OCI-LY3 (cell line): ENCODE measurements around the gene CAT.

Source experiments
- H2AFZ ChIP-seq: fragments of 200-600, 300-600 bp; shearing (Covaris generic); 2 replicates; pipeline ENCODE4 v1.6.0; 2014; ENCODE audit warnings: antibody characterized with exemption, low read depth, low read length
- H3K27ac ChIP-seq: fragments of 200-600, 300-600 bp; sonication (generic); 2 replicates; pipeline ENCODE4 v1.5.1; 2014; ENCODE audit warnings: mild to moderate bottlenecking, low read length, moderate library complexity, mixed read lengths
- H3K27me3 ChIP-seq: fragments of 200-600, 300-600 bp; sonication (generic); 2 replicates; pipeline ENCODE4 v1.6.1; 2014; ENCODE audit warnings: low read depth, low read length, mixed read lengths
- H3K36me3 ChIP-seq: fragments of 200-600, 300-600 bp; sonication (generic); replicated peaks from 2 replicates; pipeline ENCODE3; 2014; ENCODE audit warnings: low read depth, low read length, mixed read lengths
- H3K4me1 ChIP-seq: fragments of 300-600, 200-600 bp; sonication (generic); 2 replicates; pipeline ENCODE4 v1.6.1; 2014; ENCODE audit warnings: low read length, mixed read lengths
- H3K4me2 ChIP-seq: fragments of 200-600, 300-600 bp; sonication (generic); 2 replicates; pipeline ENCODE4 v1.6.1; 2014; ENCODE audit warnings: low read length, mixed read lengths
- H3K4me3 ChIP-seq: fragments of 300-600, 200-600 bp; sonication (generic); 2 replicates; pipeline ENCODE4 v1.5.1; 2014; ENCODE audit warnings: antibody characterized with exemption, mild to moderate bottlenecking, low read length, moderate library complexity
- H3K79me2 ChIP-seq: fragments of 300-600, 200-600 bp; shearing (Covaris generic); 2 replicates; pipeline ENCODE4 v1.6.1; 2014; ENCODE audit warnings: mild to moderate bottlenecking, low read length, mixed read lengths
- H3K9ac ChIP-seq: fragments of 300-600, 200-600 bp; shearing (Covaris generic); 2 replicates; pipeline ENCODE4 v1.6.0; 2014; ENCODE audit warnings: mild to moderate bottlenecking, low read length, moderate library complexity
- H3K9me3 ChIP-seq: fragments of 200-600, 300-600 bp; shearing (Covaris generic); 2 replicates; pipeline ENCODE4 v1.6.1; 2014; ENCODE audit warnings: low read length, mixed read lengths; ENCODE audit not compliant: insufficient read depth
- H4K20me1 ChIP-seq: fragments of 200-600, 300-600 bp; sonication (generic); 2 replicates; pipeline ENCODE4 v1.6.1; 2016; ENCODE audit warnings: low read length, mixed read lengths; ENCODE audit not compliant: insufficient read depth
- EZH2phosphoT487 ChIP-seq: fragments of 200-600 bp; shearing (Covaris generic); IDR thresholded peaks from 2 replicates; pipeline ENCODE4 v1.6.1; 2018; ENCODE audit warnings: antibody characterized with exemption, mixed run types, low read depth
- TF ChIP-seq, protein P1 (sequence below): fragments of 200-600, 300-600 bp; sonication (generic); IDR thresholded peaks from 2 replicates; pipeline ENCODE4 v1.5.1; 2014; ENCODE audit warnings: antibody characterized with exemption, low read length, low read depth

The CAT gene

DNA sequence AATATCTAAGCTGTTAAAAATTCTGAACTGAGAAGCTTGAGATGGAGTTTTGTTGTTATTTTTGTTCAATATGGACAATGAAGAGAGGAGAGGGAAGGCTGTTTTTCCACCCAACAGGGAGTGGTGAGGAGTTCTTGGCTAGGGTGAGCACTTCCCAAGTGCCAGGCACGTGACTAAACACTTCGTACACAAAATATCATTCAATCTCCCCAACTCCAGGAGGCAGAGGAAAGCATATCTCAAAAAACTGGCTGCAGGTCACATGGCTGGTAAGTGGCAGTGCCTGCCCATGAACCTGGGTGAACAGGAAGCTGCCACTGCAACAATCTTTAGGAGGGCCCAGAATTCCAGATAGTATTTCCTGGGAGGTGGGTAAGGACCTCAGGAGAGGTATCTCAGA lies 63.2 kb downstream of the CAT start:
- Histone ChIP-seq H3K27me3 (peaks cover 14% of the 10 kb centered on the region), H2AFZ (no peak overlapping the region), H3K4me1 (no peaks in the 10 kb centered on the region), H3K4me2 (no peak overlapping the region), H4K20me1 (no peaks in the 10 kb centered on the region), H3K4me3 (no peak overlapping the region), H3K9me3 (no peaks in the 10 kb centered on the region), H3K79me2 (no peaks in the 10 kb centered on the region), H3K27ac (no peak overlapping the region), H3K9ac (no peak overlapping the region), H3K36me3 (no peaks in the 10 kb centered on the region)
- no peak for TF ChIP-seq EZH2phosphoT487
- TF ChIP-seq, protein P1, sequence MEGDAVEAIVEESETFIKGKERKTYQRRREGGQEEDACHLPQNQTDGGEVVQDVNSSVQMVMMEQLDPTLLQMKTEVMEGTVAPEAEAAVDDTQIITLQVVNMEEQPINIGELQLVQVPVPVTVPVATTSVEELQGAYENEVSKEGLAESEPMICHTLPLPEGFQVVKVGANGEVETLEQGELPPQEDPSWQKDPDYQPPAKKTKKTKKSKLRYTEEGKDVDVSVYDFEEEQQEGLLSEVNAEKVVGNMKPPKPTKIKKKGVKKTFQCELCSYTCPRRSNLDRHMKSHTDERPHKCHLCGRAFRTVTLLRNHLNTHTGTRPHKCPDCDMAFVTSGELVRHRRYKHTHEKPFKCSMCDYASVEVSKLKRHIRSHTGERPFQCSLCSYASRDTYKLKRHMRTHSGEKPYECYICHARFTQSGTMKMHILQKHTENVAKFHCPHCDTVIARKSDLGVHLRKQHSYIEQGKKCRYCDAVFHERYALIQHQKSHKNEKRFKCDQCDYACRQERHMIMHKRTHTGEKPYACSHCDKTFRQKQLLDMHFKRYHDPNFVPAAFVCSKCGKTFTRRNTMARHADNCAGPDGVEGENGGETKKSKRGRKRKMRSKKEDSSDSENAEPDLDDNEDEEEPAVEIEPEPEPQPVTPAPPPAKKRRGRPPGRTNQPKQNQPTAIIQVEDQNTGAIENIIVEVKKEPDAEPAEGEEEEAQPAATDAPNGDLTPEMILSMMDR, result no peak

DNA sequence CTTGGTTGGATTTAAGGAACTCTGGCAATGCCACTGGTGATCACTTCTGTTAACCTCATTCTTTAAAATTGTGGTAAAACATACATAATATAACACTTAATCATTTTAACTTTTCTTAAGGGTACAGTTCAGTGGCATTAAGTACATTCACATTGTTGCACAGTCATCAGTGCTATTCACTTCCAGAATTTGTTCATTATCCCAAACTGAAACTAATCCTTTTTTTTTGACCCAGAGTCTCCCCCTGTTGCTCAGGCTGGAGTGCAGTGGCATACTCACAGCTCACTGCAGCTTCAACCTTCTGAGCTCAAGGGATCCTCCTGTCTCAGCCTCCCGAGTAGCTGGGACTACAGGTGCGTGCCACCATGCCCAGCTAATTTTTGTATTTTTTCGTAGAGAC lies 64.2 kb downstream of the CAT start:
- Histone ChIP-seq H3K79me2 (no peaks in the 10 kb centered on the region), H3K9me3 (no peaks in the 10 kb centered on the region), H3K4me1 (no peaks in the 10 kb centered on the region), H3K4me2 (no peak overlapping the region), H4K20me1 (no peaks in the 10 kb centered on the region), H3K36me3 (no peaks in the 10 kb centered on the region), H2AFZ (no peak overlapping the region), H3K4me3 (no peak overlapping the region), H3K27me3 (peaks cover 14% of the 10 kb centered on the region), H3K27ac (no peak overlapping the region), H3K9ac (no peak overlapping the region)
- TF ChIP-seq, protein P1, result no peak
- no peak for TF ChIP-seq EZH2phosphoT487

- H4K20me1 ChIP-seq, result no peaks in the 10 kb centered on the region
- peaks cover 5% of the 10 kb centered on the region; the same call in 1 of the 2 replicates for H3K27me3 ChIP-seq
- H3K4me3 ChIP-seq, result no peak overlapping the region
- H3K36me3 ChIP-seq, result no peaks in the 10 kb centered on the region
- H2AFZ ChIP-seq, result no peak overlapping the region
- H3K4me2 ChIP-seq, result no peak overlapping the region
- no peaks in the 10 kb centered on the region for H3K4me1 ChIP-seq
- no peak overlapping the region for H3K9ac ChIP-seq
- H3K27ac ChIP-seq, result no peak overlapping the region
- no peaks in the 10 kb centered on the region for H3K79me2 ChIP-seq
- H3K9me3 ChIP-seq, result no peaks in the 10 kb centered on the region
- TF ChIP-seq, protein P1, result no peak
- TF ChIP-seq EZH2phosphoT487, result no peak
Observed at GRCh38 chr11:34505874-34506273, 67.1 kb downstream of the CAT start.

DNA sequence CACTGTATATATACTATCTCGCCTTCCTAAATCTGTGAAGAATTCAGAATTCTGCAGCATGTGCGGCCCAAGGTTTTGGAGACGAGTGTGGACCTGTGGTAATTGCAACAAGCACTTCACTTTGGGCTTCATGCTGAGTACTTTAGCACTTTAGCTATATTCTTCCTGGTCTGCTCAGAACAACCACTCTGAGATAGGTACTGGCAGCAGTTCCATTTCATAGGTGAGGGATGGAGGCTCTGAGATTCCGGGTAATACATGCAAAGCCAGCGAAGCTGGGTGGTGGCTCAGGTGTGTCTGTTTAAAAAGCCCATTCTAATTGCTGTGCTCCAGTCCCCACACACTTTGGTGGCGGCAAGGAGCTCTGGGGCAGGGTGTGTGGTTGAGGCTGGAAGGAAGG lies 68.4 kb downstream of the CAT start:
- peaks cover under 1% of the 10 kb centered on the region; the same call in 1 of the 2 replicates for H3K27me3 ChIP-seq
- no peaks in the 10 kb centered on the region for H3K9me3 ChIP-seq
- no peaks in the 10 kb centered on the region for H3K4me1 ChIP-seq
- H3K4me3 ChIP-seq, result no peak overlapping the region
- no peak overlapping the region for H3K9ac ChIP-seq
- H2AFZ ChIP-seq, result no peak overlapping the region
- no peak overlapping the region for H3K27ac ChIP-seq
- H3K79me2 ChIP-seq, result no peaks in the 10 kb centered on the region
- H3K36me3 ChIP-seq, result no peaks in the 10 kb centered on the region
- H3K4me2 ChIP-seq, result no peak overlapping the region
- no peaks in the 10 kb centered on the region for H4K20me1 ChIP-seq
- no peak for TF ChIP-seq EZH2phosphoT487
- TF ChIP-seq, protein P1, result no peak
